GM13977 (cell line): ENCODE data around the gene HMGCS1.
A peak's percentile ranks its signal among the peaks of the same experiment; 100 is the strongest.

Experiments used
- DNase-seq: peaks from one replicate; pipeline ENCODE4 v3.0.0; 2012; ENCODE audit warnings: low spot score
- CTCF ChIP-seq: IDR thresholded peaks from 2 replicates; pipeline ENCODE4 v1.5.1; 2012; ENCODE audit warnings: mild to moderate bottlenecking, control low read depth; ENCODE audit not compliant: insufficient read depth; ENCODE audit errors: extremely low read depth, missing control alignments
- in situ Hi-C: fragments of 300-500 bp; cut with MboI; formaldehyde crosslinking; loops from one replicate; pipeline ENCODE4 v1.12.0; 2022; ENCODE audit warnings: low sequenced_read_pairs, low pct_unique_long_range_greater_than_20kb, mixed read lengths, inconsistent platforms; ENCODE audit not compliant: unreplicated experiment

The HMGCS1 gene

GRCh38 chr5:43313035-43313853, at the start of gene HMGCS1:
Gene HMGCS1, minus strand, starts transcription at chr5:43313412. Its CDS starts 14,447 bp downstream, at chr5:43298965.
- TF ChIP-seq CTCF = peak; percentile 34
- peak; percentile 93 for DNase-seq
- in situ Hi-C loops = no loop called here

- in situ Hi-C loops = no loop called here
- DNase-seq = no peak
- TF ChIP-seq CTCF = no peak
Measured at GRCh38 chr5:43358726-43359125, 45.5 kb upstream of the HMGCS1 start.

- no peak for TF ChIP-seq CTCF
- in situ Hi-C loops = no loop called here
Measured at GRCh38 chr5:43358301-43358700, 45.1 kb upstream of the HMGCS1 start.

GRCh38 chr5:43357878-43358281, 44.7 kb upstream of the HMGCS1 start:
- DNase-seq = no peak
- TF ChIP-seq CTCF = no peak
- in situ Hi-C loops = no loop called here

More at GRCh38 chr5:43358301-43358700, 45.1 kb upstream of the HMGCS1 start:
- DNase-seq = no peak

GRCh38 chr5:43357067-43357466, 43.9 kb upstream of the HMGCS1 start:
- no peak for DNase-seq
- TF ChIP-seq CTCF = no peak
- in situ Hi-C loops = no loop called here

- in situ Hi-C loops = no loop called here
- DNase-seq = no peak
Measured at GRCh38 chr5:43354774-43355173, 41.6 kb upstream of the HMGCS1 start.

More at GRCh38 chr5:43354774-43355173, 41.6 kb upstream of the HMGCS1 start:
- TF ChIP-seq CTCF = no peak
